HepG2 (cell line): ENCODE results near the gene MAPK8IP1. TPM values are rescaled to one million over a fixed set of nuclear protein-coding genes. Genes with fewer than 3 reads are reported as not detected.

Source experiments
- ATAC-seq: fragments of 200-7000 bp; cut with Tn5 transposase; 3 replicates; pipeline ENCODE4 v1.9.1; 2020; ENCODE audit warnings: mild to moderate bottlenecking, moderate library complexity
- BruUV-seq: library from RNA; stranded (reverse); fragments of 400-500 nt; replicated peaks from 2 replicates; lab custom pipeline; 2021; lab: Mats Ljungman, UMichigan
- CTCF ChIA-PET: fragments of 300-600 bp; formaldehyde crosslinking; extraction: SDS; loops from one replicate; lab custom pipeline; 2021; ENCODE audit warnings: low total read pairs, inconsistent platforms, low intra/inter-chr PET ratio; lab: Yijun Ruan, JAX
- POLR2A ChIA-PET: fragments of 350-600 bp; sonication (Branson Sonifier 250); formaldehyde crosslinking; loops from one replicate; lab custom pipeline; 2020; ENCODE audit warnings: antibody characterized with exemption, inconsistent platforms; lab: Yijun Ruan, JAX
- DNase-seq: peaks from one replicate; pipeline ENCODE4 v3.0.0-alpha.2; 2015; ENCODE audit warnings: low spot score
- FAIRE-seq: peaks from 3 replicates; lab custom pipeline; 2011; peaks lifted over from hg19 to GRCh38; lab: Jason Lieb, UNC
- H2AFZ ChIP-seq: one replicate; pipeline ENCODE4 v1.6.1; 2011; ENCODE audit warnings: low read length, inconsistent platforms
- H3K27ac ChIP-seq: fragments of 300-600 bp; 3 replicates; pipeline ENCODE4 v1.8.0; 2011; ENCODE audit warnings: mixed run types, mild to moderate bottlenecking, mixed read lengths, low read length, inconsistent platforms; ENCODE audit not compliant: insufficient read depth; ENCODE audit errors: extremely low read length
- H3K27me3 ChIP-seq, 2 experiments: fragments of 200-600 bp in 1 of 2; 2 replicates in 1 of 2; 3 replicates in 1 of 2; pipeline versions ENCODE4 v1.6.0 to v1.8.0; 2011; ENCODE audit warnings: low read length in 2 of 2, mild to moderate bottlenecking in 2 of 2, moderate library complexity in 2 of 2, inconsistent platforms in 1 of 2; ENCODE audit not compliant: insufficient read depth in 2 of 2, control insufficient read depth in 1 of 2
- H3K36me3 ChIP-seq, 2 experiments: fragments of 200-600 bp in 1 of 2; replicated peaks in 1 of 2; 2 replicates in 1 of 2; 3 replicates in 1 of 2; pipeline versions ENCODE4 v1.5.1 to v1.8.0; 2011; ENCODE audit warnings: low read length in 2 of 2, inconsistent platforms in 1 of 2; ENCODE audit not compliant: insufficient read depth in 2 of 2, control insufficient read depth in 1 of 2
- H3K4me1 ChIP-seq: 2 replicates; pipeline ENCODE4 v1.5.1; 2012; ENCODE audit warnings: low read length, inconsistent platforms; ENCODE audit not compliant: insufficient read depth
- H3K4me2 ChIP-seq: 2 replicates; pipeline ENCODE4 v1.6.0; 2011; ENCODE audit warnings: low read depth, low read length, inconsistent platforms
- H3K4me3 ChIP-seq, 3 experiments: fragments of 200-600 bp in 1 of 3; sonication (generic), shearing (Covaris generic) in 1 of 3; replicated peaks in 1 of 3; 2 replicates each; pipeline ENCODE4 v1.5.1; 2011 to 2016; ENCODE audit warnings: low read length in 3 of 3, inconsistent platforms in 2 of 3, low read depth in 2 of 3, mild to moderate bottlenecking in 2 of 3, control low read depth in 1 of 3, mixed read lengths in 1 of 3; ENCODE audit not compliant: insufficient read depth in 1 of 3
- H3K79me2 ChIP-seq: one replicate; pipeline ENCODE4 v1.6.1; 2011; ENCODE audit warnings: low read length, inconsistent platforms; ENCODE audit not compliant: insufficient read depth
- H3K9ac ChIP-seq: 2 replicates; pipeline ENCODE4 v1.6.0; 2011; ENCODE audit warnings: mild to moderate bottlenecking, low read depth, low read length, inconsistent platforms; ENCODE audit not compliant: insufficient read depth
- H3K9me3 ChIP-seq: 2 replicates; pipeline ENCODE4 v1.5.1; 2012; ENCODE audit warnings: mild to moderate bottlenecking, low read length
- H4K20me1 ChIP-seq: 2 replicates; pipeline ENCODE4 v1.6.0; 2011; ENCODE audit warnings: inconsistent platforms, mild to moderate bottlenecking, low read length, moderate library complexity; ENCODE audit not compliant: insufficient read depth
- ARHGAP35 ChIP-seq: sonication (generic); formaldehyde crosslinking; IDR thresholded peaks from 2 replicates; pipeline ENCODE4 v1.9.0; 2022; ENCODE audit warnings: mild to moderate bottlenecking, inconsistent platforms, moderate library complexity, missing genetic modification reagents, borderline replicate concordance
- BRCA1 ChIP-seq: sonication (generic); formaldehyde crosslinking; IDR thresholded peaks from 2 replicates; pipeline ENCODE4 v1.4.0; 2020; ENCODE audit warnings: missing genetic modification reagents
- FOXA3 ChIP-seq: IDR thresholded peaks from 2 replicates; pipeline ENCODE4 v1.6.1; 2016; ENCODE audit warnings: missing genetic modification reagents, missing compliant biosample characterization
- FOXK1 ChIP-seq: sonication (generic); formaldehyde crosslinking; IDR thresholded peaks from 2 replicates; pipeline ENCODE4 v1.4.0; 2020; ENCODE audit warnings: low read depth, missing genetic modification reagents, borderline replicate concordance
- GATAD2A ChIP-seq: IDR thresholded peaks from 2 replicates; pipeline ENCODE4 v1.6.1; 2016
- HMG20A ChIP-seq: IDR thresholded peaks from 2 replicates; pipeline ENCODE4 v1.6.1; 2016; ENCODE audit warnings: borderline replicate concordance
- HOXD1 ChIP-seq: sonication (generic); formaldehyde crosslinking; IDR thresholded peaks from 2 replicates; pipeline ENCODE4 v1.5.0; 2020; ENCODE audit warnings: missing genetic modification reagents
- JDP2 ChIP-seq: sonication (generic); formaldehyde crosslinking; IDR thresholded peaks from 2 replicates; pipeline ENCODE4 v1.8.1; 2022; ENCODE audit warnings: missing genetic modification reagents, borderline replicate concordance
- LBX2 ChIP-seq: sonication (generic); formaldehyde crosslinking; IDR thresholded peaks from 2 replicates; pipeline ENCODE4 v1.5.0; 2020; ENCODE audit warnings: missing genetic modification reagents, mild to moderate bottlenecking, borderline replicate concordance
- PAWR ChIP-seq: sonication (generic); formaldehyde crosslinking; IDR thresholded peaks from 2 replicates; pipeline ENCODE4 v1.4.0; 2020; ENCODE audit warnings: missing genetic modification reagents, mild to moderate bottlenecking, borderline replicate concordance
- PCBP2 ChIP-seq: fragments of 200-400 bp; formaldehyde crosslinking; optimal IDR thresholded peaks from 2 replicates; pipeline ENCODE3; 2018; ENCODE audit warnings: low read length, low read depth; ENCODE audit not compliant: poor library complexity, severe bottlenecking
- PHF21A ChIP-seq: sonication (generic); formaldehyde crosslinking; IDR thresholded peaks from 2 replicates; pipeline ENCODE4 v1.5.0; 2020; ENCODE audit warnings: mild to moderate bottlenecking, missing genetic modification reagents
- TOPORS ChIP-seq: sonication (generic); formaldehyde crosslinking; IDR thresholded peaks from 2 replicates; pipeline ENCODE4 v1.8.0; 2023; ENCODE audit warnings: mild to moderate bottlenecking, missing genetic modification reagents
- ZC3H4 ChIP-seq: sonication (generic); formaldehyde crosslinking; IDR thresholded peaks from 2 replicates; pipeline ENCODE4 v1.4.0; 2020; ENCODE audit warnings: missing genetic modification reagents, borderline replicate concordance
- ZNF234 ChIP-seq: sonication (generic); formaldehyde crosslinking; conservative IDR thresholded peaks from 2 replicates; pipeline ENCODE4 v1.5.1; 2020; ENCODE audit warnings: mild to moderate bottlenecking, missing genetic modification reagents
- ZNF740 ChIP-seq: sonication (generic); formaldehyde crosslinking; IDR thresholded peaks from 2 replicates; pipeline ENCODE4 v1.4.0; 2020; ENCODE audit warnings: missing genetic modification reagents
- WGBS: methylation state at CpG from one replicate; pipeline ENCODE4 v1.1.6; 2017; ENCODE audit warnings: low lambda C conversion rate; 5-methylcytosine and 5-hydroxymethylcytosine counted together
- in situ Hi-C: cut with HindIII; loops from 2 replicates; pipeline ENCODE4 v1.10.0; 2017; ENCODE audit warnings: low pct_unique_long_range_greater_than_20kb; ENCODE audit not compliant: extremely low pct_ligation_motif_present
- intact Hi-C: fragments of 100-400 bp; cut with micrococcal nuclease; formaldehyde crosslinking; loops from one replicate; pipeline ENCODE4 v1.10.0; 2022; ENCODE audit not compliant: unreplicated experiment
- polyA plus RNA-seq, 8 experiments: library from polyadenylated mRNA; depleted of rRNA in 3 of 8; stranded (reverse) in 7 of 8; unstranded in 1 of 8; fragments of >200 nt; fragmentation: Illumina TruSeq in 4 of 8; extraction: Trizol in 4 of 8; gene quantifications; 2 replicates each; pipeline versions ENCODE4 v1.2.1 to v1.2.3, GENCODE V29; 2011 to 2016; ENCODE audit warnings: low read depth in 4 of 8, missing spikeins in 1 of 8, mixed read lengths in 1 of 8; ENCODE audit not compliant: insufficient read depth in 1 of 8
- total RNA-seq, 5 experiments: library from RNA; depleted of rRNA; stranded (reverse); fragments of >200 nt; fragmentation: Illumina TruSeq; extraction: Trizol; gene quantifications; 2 replicates each; pipeline ENCODE4 v1.2.3, GENCODE V29; 2016; ENCODE audit warnings: low read depth in 1 of 5

Gene MAPK8IP1
- total and polyA plus RNA-seq, 2 of the 13 experiments (the other 11 are each of a cell fraction or from before 2014, with no cell fraction given): 2.2 to 4.2 TPM

- Histone ChIP-seq H3K4me1 (peaks cover 16% of the 10 kb centered on the region), H4K20me1 (no peaks in the 10 kb centered on the region), H3K4me2 (no peak overlapping the region), H3K79me2 (no peaks in the 10 kb centered on the region), H3K9me3 (no peaks in the 10 kb centered on the region), H3K4me3 (no peak overlapping the region), H3K36me3 (peaks cover 9 to 34% of the 10 kb centered on the region in 2 experiments; a peak in 4 of 5 replicates), H3K27ac (peak overlapping the region; percentile 42), H3K27me3 (no peaks in the 10 kb centered on the region), H3K9ac (no peak overlapping the region), H2AFZ (no peak overlapping the region)
- FAIRE-seq (no peak), DNase-seq (no peak), ATAC-seq (peak; percentile 72)
- ChIA-PET CTCF (no interaction called here), POLR2A (no interaction called here)
- 0 out of 2 replicates have a peak, but pooled peaks have one; percentile 17 for TF ChIP-seq PHF21A (CRISPR knock-in tag)
- no peak for TF ChIP-seq PAWR (CRISPR knock-in tag)
- 72% methylated on average over 12 of the region's 12 CpGs for WGBS
- in situ Hi-C loops (no loop called here), intact Hi-C loops (no loop called here)
- BruUV-seq: no TSS peak
Observed at GRCh38 chr11:45934580-45935318, 49.3 kb downstream of the MAPK8IP1 start.

- Histone ChIP-seq H3K4me3 (no peak overlapping the region), H2AFZ (no peak overlapping the region), H3K36me3 (peaks cover 9 to 34% of the 10 kb centered on the region in 2 experiments; a peak in 4 of 5 replicates), H3K79me2 (no peaks in the 10 kb centered on the region), H3K4me1 (peaks cover 12% of the 10 kb centered on the region; the same call in 1 of the 2 replicates), H3K27me3 (no peaks in the 10 kb centered on the region), H4K20me1 (no peaks in the 10 kb centered on the region), H3K9me3 (no peaks in the 10 kb centered on the region), H3K4me2 (no peak overlapping the region), H3K9ac (no peak overlapping the region), H3K27ac (no peak overlapping the region)
- intact Hi-C loops: no loop called here
- in situ Hi-C loops: no loop called here
- DNase-seq (no peak), ATAC-seq (no peak), FAIRE-seq (no peak)
- 90% methylated on average over 8 of the region's 8 CpGs for WGBS
- ChIA-PET CTCF (no interaction called here), POLR2A (no interaction called here)
- no TSS peak for BruUV-seq
- TF ChIP-seq BRCA1 (CRISPR knock-in tag) (no peak), ZNF234 (CRISPR knock-in tag) (no peak), GATAD2A (no peak), ZNF740 (CRISPR knock-in tag) (no peak), ARHGAP35 (CRISPR knock-in tag) (no peak), FOXA3 (CRISPR knock-in tag) (no peak), ZC3H4 (CRISPR knock-in tag) (no peak), PCBP2 (no peak), LBX2 (CRISPR knock-in tag) (no peak), FOXK1 (CRISPR knock-in tag) (no peak), HMG20A (CRISPR knock-in tag) (no peak), HOXD1 (CRISPR knock-in tag) (no peak), JDP2 (CRISPR knock-in tag) (no peak), TOPORS (CRISPR knock-in tag) (no peak)
Observed at GRCh38 chr11:45935349-45936064, 50.1 kb downstream of the MAPK8IP1 start.
